ENCODE results near the gene OXTR.

GRCh38 chr3:8738639-8739038, 30.8 kb downstream of the OXTR start:
- TF ChIP-seq CTCF (IDR thresholded peaks at IDR 0.05; ENCODE audit: poor library complexity) (no peak), EZH2phosphoT487 (IDR thresholded peaks at IDR 0.05; ENCODE audit: low read depth, severe bottlenecking, unreplicated experiment) (no peak), EZH2 (IDR thresholded peaks at IDR 0.05; ENCODE audit: borderline replicate concordance) (no peak)

All from hepatocyte (in vitro differentiated cells).